Heart left ventricle (tissue), 13 donors: ENCODE measurements around the gene CIRBP.

Source experiments
- CTCF ChIP-seq, 12 donors: fragments of 200-600 bp; sonication (generic) in 4 of 12; IDR thresholded peaks; one replicate each; pipeline versions ENCODE4 v1.5.0 to v1.8.0; 2018 to 2022; ENCODE audit warnings: antibody characterized with exemption in 12 of 12, mild to moderate bottlenecking in 5 of 12
- POLR2A ChIP-seq, 2 donors: fragments of 450-650 bp; IDR thresholded peaks; one replicate each; pipeline ENCODE4 v1.6.1; 2017; ENCODE audit warnings: antibody characterized with exemption in 2 of 2, mild to moderate bottlenecking in 2 of 2, moderate library complexity in 2 of 2
- donor health status: ischemic (EF 13 %, LVEDD 7.1; RV severe dilation, severe dysfunction).
- donor health status: DM: no; HTN: yes; CAD: no.
- donor health status: DM: no; HTN: no; CAD: no.
- donor health status: ischemic (EF 25% LVEDD 6.9; RV normal size, moderate dysfunction).
- donor health status: ischemic (EF 25% LVEDD 5.7; RV mildly dilated, moderate dysfunction).
- donor health status: ischemic (EF 35%, LVEDD 5.7; RV mildly dilated, moderate dysfunction).
- donor health status: nonischemic (EF 11% LVEDD 7.7; RV severe dilation, severe dysfunction).
- donor health status: DM: yes; HTN: yes; CAD: no.
- donor health status: PGD.
- donor health status: ischemic (EF 29% LVEDD 5.4; RV normal size, mild dysfunction).
- donor health status: nonischemic (EF 23%, LVEDD 6.1; RV moderate dilation, normal function).

GRCh38 chr19:1292419-1293151 lies 23.5 kb downstream of the CIRBP start:
- no peak for TF ChIP-seq CTCF (IDR thresholded peaks at IDR 0.05)
- no peak for TF ChIP-seq POLR2A (IDR thresholded peaks at IDR 0.05)
